HEK293 (cell line): ENCODE results near the gene FAM83F.

Experiments used
- CTCF ChIA-PET: fragments of 350-600 bp; formaldehyde crosslinking; extraction: SDS; loops from one replicate; lab custom pipeline; 2021; ENCODE audit warnings: antibody characterized with exemption; lab: Yijun Ruan, JAX
- POLR2A ChIA-PET: fragments of 300-600 bp; formaldehyde crosslinking; extraction: SDS; loops from one replicate; lab custom pipeline; 2020; ENCODE audit warnings: antibody characterized with exemption, inconsistent platforms; lab: Yijun Ruan, JAX
- H3K27ac ChIP-seq: fragments of 200-500 bp; sonication (Bioruptor generic); 2 replicates; pipeline ENCODE4 v1.5.1; 2014; ENCODE audit warnings: low read depth, low read length, control low read depth, inconsistent platforms; ENCODE audit errors: extremely low read depth
- H3K36me3 ChIP-seq, 2 experiments: fragments of 200-500 bp in 1 of 2; sonication (Bioruptor generic) in 1 of 2; 1 replicate in 1 of 2; 2 replicates in 1 of 2; pipeline ENCODE4 v1.5.1; 2014 to 2017; ENCODE audit warnings: inconsistent platforms in 2 of 2, low read length in 2 of 2; ENCODE audit not compliant: control insufficient read depth in 2 of 2, insufficient read depth in 1 of 2
- H3K4me1 ChIP-seq: fragments of 200-500 bp; sonication (Bioruptor generic); 2 replicates; pipeline ENCODE4 v1.5.1; 2014; ENCODE audit warnings: mild to moderate bottlenecking, low read length, inconsistent platforms; ENCODE audit not compliant: control insufficient read depth, insufficient read depth
- H3K4me3 ChIP-seq: 2 replicates; pipeline ENCODE4 v1.5.1; 2011; ENCODE audit warnings: low read depth, mild to moderate bottlenecking, control low read depth, low read length, moderate library complexity
- H3K9me3 ChIP-seq: fragments of 200-500 bp; sonication (Bioruptor generic); 2 replicates; pipeline ENCODE4 v1.5.1; 2014; ENCODE audit warnings: low read depth, low read length, inconsistent platforms; ENCODE audit not compliant: control insufficient read depth, insufficient read depth
- HOXD13 ChIP-seq: sonication (generic); formaldehyde crosslinking; IDR thresholded peaks from 2 replicates; pipeline ENCODE4 v1.8.0; 2022; ENCODE audit warnings: missing genetic modification reagents, borderline replicate concordance
- IKZF3 ChIP-seq: fragments of 450-650 bp; IDR thresholded peaks from 2 replicates; pipeline ENCODE4 v1.5.0; 2018; ENCODE audit warnings: missing biosample characterization, mild to moderate bottlenecking, missing genetic modification characterization, moderate library complexity
- REPIN1 ChIP-seq: fragments of 450-650 bp; formaldehyde crosslinking; IDR thresholded peaks from 2 replicates; pipeline ENCODE4 v1.5.1; 2017; ENCODE audit warnings: missing biosample characterization, missing genetic modification characterization, low read depth
- SCRT1 ChIP-seq: fragments of 450-650 bp; formaldehyde crosslinking; IDR thresholded peaks from 2 replicates; pipeline ENCODE4 v1.5.1; 2016; ENCODE audit warnings: missing biosample characterization, missing genetic modification characterization, borderline replicate concordance
- SETDB1 ChIP-seq: IDR thresholded peaks from one replicate; pipeline ENCODE4 v1.6.1; 2017; ENCODE audit warnings: mild to moderate bottlenecking, low read length, moderate library complexity, mixed read lengths; ENCODE audit not compliant: insufficient read length
- SP2 ChIP-seq: fragments of 450-650 bp; formaldehyde crosslinking; IDR thresholded peaks from 2 replicates; pipeline ENCODE4 v1.5.1; 2016; ENCODE audit warnings: missing biosample characterization, missing genetic modification characterization
- ZBTB21 ChIP-seq: fragments of 450-650 bp; formaldehyde crosslinking; IDR thresholded peaks from 2 replicates; pipeline ENCODE4 v1.5.1; 2017; ENCODE audit warnings: missing biosample characterization, missing genetic modification characterization
- ZBTB48 ChIP-seq: fragments of 450-650 bp; formaldehyde crosslinking; IDR thresholded peaks from 2 replicates; pipeline ENCODE4 v1.5.1; 2016; ENCODE audit warnings: missing biosample characterization, missing genetic modification characterization
- ZFP69B ChIP-seq: fragments of 450-650 bp; formaldehyde crosslinking; IDR thresholded peaks from 2 replicates; pipeline ENCODE4 v1.5.1; 2016; ENCODE audit warnings: missing biosample characterization, missing genetic modification characterization
- ZNF112 ChIP-seq: fragments of 450-650 bp; formaldehyde crosslinking; IDR thresholded peaks from 2 replicates; pipeline ENCODE4 v1.5.0; 2017; ENCODE audit warnings: missing biosample characterization, missing genetic modification characterization
- ZNF2 ChIP-seq: fragments of 450-650 bp; formaldehyde crosslinking; IDR thresholded peaks from 2 replicates; pipeline ENCODE4 v1.5.1; 2016; ENCODE audit warnings: missing biosample characterization, missing genetic modification characterization
- ZNF221 ChIP-seq: fragments of 450-650 bp; formaldehyde crosslinking; IDR thresholded peaks from 2 replicates; pipeline ENCODE4 v1.5.1; 2017; ENCODE audit warnings: missing biosample characterization, missing genetic modification characterization, borderline replicate concordance
- ZNF239 ChIP-seq: fragments of 450-650 bp; formaldehyde crosslinking; IDR thresholded peaks from 2 replicates; pipeline ENCODE4 v1.5.1; 2016; ENCODE audit warnings: missing biosample characterization, missing genetic modification characterization
- ZNF248 ChIP-seq: fragments of 450-650 bp; formaldehyde crosslinking; IDR thresholded peaks from 2 replicates; pipeline ENCODE4 v1.5.1; 2017; ENCODE audit warnings: missing biosample characterization, missing genetic modification characterization
- ZNF37A ChIP-seq: fragments of 450-650 bp; IDR thresholded peaks from 2 replicates; pipeline ENCODE4 v1.5.1; 2018; ENCODE audit warnings: missing biosample characterization, missing genetic modification characterization
- ZNF426 ChIP-seq: fragments of 450-650 bp; formaldehyde crosslinking; IDR thresholded peaks from 2 replicates; pipeline ENCODE4 v1.5.1; 2017; ENCODE audit warnings: missing biosample characterization, missing genetic modification characterization, mild to moderate bottlenecking, inconsistent platforms, moderate library complexity
- ZNF624 ChIP-seq: fragments of 450-650 bp; formaldehyde crosslinking; IDR thresholded peaks from 2 replicates; pipeline ENCODE4 v1.5.1; 2017; ENCODE audit warnings: missing biosample characterization, missing genetic modification characterization
- ZNF660 ChIP-seq: fragments of 450-650 bp; IDR thresholded peaks from 2 replicates; pipeline ENCODE4 v1.5.1; 2018; ENCODE audit warnings: missing biosample characterization, mild to moderate bottlenecking, missing genetic modification characterization
- ZNF830 ChIP-seq: fragments of 450-650 bp; IDR thresholded peaks from 2 replicates; pipeline ENCODE4 v1.5.0; 2018; ENCODE audit warnings: missing biosample characterization, missing genetic modification characterization, low read depth, mild to moderate bottlenecking, moderate library complexity
- ZNF837 ChIP-seq: fragments of 450-650 bp; formaldehyde crosslinking; IDR thresholded peaks from 2 replicates; pipeline ENCODE4 v1.5.1; 2016; ENCODE audit warnings: missing biosample characterization, missing genetic modification characterization
- TF ChIP-seq, protein P1 (sequence below): fragments of 450-650 bp; formaldehyde crosslinking; conservative IDR thresholded peaks from 2 replicates; pipeline ENCODE4 v1.5.1; 2016; ENCODE audit warnings: low read depth, missing biosample characterization, missing genetic modification characterization
- TF ChIP-seq, protein P2 (sequence below): fragments of 450-650 bp; formaldehyde crosslinking; IDR thresholded peaks from 2 replicates; pipeline ENCODE4 v1.5.1; 2016; ENCODE audit warnings: missing biosample characterization, missing genetic modification characterization
- TF ChIP-seq, protein P3 (sequence below): fragments of 450-650 bp; formaldehyde crosslinking; IDR thresholded peaks from 2 replicates; pipeline ENCODE4 v1.5.1; 2016; ENCODE audit warnings: missing biosample characterization, missing genetic modification characterization
- TF ChIP-seq, protein P4 (sequence below): fragments of 450-650 bp; formaldehyde crosslinking; IDR thresholded peaks from 2 replicates; pipeline ENCODE4 v1.5.1; 2016; ENCODE audit warnings: missing biosample characterization, missing genetic modification characterization

FAM83F gene

DNA sequence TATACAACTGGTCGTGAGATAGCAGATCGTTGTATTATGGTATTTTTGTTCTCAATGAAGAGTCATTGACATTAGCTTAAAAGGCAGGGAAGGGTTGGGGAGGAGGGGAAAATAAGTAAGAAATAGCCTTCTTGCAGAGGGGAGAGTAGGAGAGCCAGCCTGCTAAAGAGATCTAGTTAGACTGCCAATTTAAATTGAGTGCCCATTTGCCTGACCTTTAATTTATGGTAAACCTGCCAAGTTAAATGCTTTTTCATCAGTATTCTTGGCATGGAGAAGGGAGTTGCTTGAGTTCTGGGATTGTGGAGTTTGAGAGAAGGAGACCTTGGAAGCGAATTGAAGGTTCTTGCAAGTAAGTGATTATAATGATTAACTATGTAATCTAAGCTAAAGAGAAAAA, 89.0 kb downstream of the FAM83F start (continued):
- TF ChIP-seq, protein P1, sequence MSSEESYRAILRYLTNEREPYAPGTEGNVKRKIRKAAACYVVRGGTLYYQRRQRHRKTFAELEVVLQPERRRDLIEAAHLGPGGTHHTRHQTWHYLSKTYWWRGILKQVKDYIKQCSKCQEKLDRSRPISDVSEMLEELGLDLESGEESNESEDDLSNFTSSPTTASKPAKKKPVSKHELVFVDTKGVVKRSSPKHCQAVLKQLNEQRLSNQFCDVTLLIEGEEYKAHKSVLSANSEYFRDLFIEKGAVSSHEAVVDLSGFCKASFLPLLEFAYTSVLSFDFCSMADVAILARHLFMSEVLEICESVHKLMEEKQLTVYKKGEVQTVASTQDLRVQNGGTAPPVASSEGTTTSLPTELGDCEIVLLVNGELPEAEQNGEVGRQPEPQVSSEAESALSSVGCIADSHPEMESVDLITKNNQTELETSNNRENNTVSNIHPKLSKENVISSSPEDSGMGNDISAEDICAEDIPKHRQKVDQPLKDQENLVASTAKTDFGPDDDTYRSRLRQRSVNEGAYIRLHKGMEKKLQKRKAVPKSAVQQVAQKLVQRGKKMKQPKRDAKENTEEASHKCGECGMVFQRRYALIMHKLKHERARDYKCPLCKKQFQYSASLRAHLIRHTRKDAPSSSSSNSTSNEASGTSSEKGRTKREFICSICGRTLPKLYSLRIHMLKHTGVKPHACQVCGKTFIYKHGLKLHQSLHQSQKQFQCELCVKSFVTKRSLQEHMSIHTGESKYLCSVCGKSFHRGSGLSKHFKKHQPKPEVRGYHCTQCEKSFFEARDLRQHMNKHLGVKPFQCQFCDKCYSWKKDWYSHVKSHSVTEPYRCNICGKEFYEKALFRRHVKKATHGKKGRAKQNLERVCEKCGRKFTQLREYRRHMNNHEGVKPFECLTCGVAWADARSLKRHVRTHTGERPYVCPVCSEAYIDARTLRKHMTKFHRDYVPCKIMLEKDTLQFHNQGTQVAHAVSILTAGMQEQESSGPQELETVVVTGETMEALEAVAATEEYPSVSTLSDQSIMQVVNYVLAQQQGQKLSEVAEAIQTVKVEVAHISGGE (tag by site-specific recombination): no peak
- TF ChIP-seq HOXD13 (no peak), ZNF830 (tag by site-specific recombination) (no peak), ZFP69B (no peak)
- TF ChIP-seq, all 188 proteins: peak for 0

DNA sequence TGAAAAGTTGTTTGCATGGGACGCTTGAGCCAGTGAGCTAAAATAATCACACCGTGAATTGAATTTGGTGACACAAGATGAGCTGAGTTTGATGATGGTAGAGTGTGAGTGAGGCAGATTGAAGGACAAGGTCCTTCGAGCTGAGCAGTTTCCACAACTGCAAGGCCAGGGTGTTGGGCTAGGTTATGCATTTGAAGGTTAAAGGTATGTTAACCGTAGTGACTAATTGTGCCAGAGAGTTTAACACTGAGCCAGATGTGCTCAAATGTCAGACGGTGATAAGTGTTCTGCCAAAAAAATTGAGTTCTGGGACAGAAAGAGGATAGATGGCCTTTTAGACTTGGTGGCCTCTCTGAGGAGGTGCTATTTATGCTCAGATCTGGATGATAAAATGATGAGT, 89.5 kb downstream of the FAM83F start:
- ChIA-PET POLR2A (no interaction called here), CTCF (no interaction called here)
- H3K9me3 ChIP-seq: no peaks in the 10 kb centered on the region
- no peaks in the 10 kb centered on the region for H3K36me3 ChIP-seq
- no peak overlapping the region for H3K4me3 ChIP-seq
- H3K27ac ChIP-seq: no peak overlapping the region
- peaks cover 4% of the 10 kb centered on the region; the same call in 1 of the 2 replicates for H3K4me1 ChIP-seq
- TF ChIP-seq ZNF2 (tag by site-specific recombination): no peak
- no peak for TF ChIP-seq ZNF248 (tag by site-specific recombination)
- TF ChIP-seq, protein P2, sequence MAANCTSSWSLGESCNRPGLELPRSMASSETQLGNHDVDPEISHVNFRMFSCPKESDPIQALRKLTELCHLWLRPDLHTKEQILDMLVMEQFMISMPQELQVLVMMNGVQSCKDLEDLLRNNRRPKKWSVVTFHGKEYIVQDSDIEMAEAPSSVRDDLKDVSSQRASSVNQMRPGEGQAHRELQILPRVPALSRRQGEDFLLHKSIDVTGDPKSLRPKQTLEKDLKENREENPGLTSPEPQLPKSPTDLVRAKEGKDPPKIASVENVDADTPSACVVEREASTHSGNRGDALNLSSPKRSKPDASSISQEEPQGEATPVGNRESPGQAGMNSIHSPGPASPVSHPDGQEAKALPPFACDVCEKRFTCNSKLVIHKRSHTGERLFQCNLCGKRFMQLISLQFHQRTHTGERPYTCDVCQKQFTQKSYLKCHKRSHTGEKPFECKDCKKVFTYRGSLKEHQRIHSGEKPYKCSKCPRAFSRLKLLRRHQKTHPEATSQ: no peak
- no peak for TF ChIP-seq ZNF112 (tag by site-specific recombination)
- TF ChIP-seq IKZF3 (tag by site-specific recombination): no peak
- TF ChIP-seq ZNF37A (tag by site-specific recombination): no peak
- TF ChIP-seq ZBTB48 (tag by site-specific recombination): no peak
- no peak for TF ChIP-seq ZNF837 (tag by site-specific recombination)
- TF ChIP-seq, protein P3, sequence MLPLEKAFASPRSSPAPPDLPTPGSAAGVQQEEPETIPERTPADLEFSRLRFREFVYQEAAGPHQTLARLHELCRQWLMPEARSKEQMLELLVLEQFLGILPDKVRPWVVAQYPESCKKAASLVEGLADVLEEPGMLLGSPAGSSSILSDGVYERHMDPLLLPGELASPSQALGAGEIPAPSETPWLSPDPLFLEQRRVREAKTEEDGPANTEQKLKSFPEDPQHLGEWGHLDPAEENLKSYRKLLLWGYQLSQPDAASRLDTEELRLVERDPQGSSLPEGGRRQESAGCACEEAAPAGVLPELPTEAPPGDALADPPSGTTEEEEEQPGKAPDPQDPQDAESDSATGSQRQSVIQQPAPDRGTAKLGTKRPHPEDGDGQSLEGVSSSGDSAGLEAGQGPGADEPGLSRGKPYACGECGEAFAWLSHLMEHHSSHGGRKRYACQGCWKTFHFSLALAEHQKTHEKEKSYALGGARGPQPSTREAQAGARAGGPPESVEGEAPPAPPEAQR: no peak
- no peak for TF ChIP-seq ZNF660
- TF ChIP-seq SCRT1 (tag by site-specific recombination): no peak
- TF ChIP-seq, protein P4, sequence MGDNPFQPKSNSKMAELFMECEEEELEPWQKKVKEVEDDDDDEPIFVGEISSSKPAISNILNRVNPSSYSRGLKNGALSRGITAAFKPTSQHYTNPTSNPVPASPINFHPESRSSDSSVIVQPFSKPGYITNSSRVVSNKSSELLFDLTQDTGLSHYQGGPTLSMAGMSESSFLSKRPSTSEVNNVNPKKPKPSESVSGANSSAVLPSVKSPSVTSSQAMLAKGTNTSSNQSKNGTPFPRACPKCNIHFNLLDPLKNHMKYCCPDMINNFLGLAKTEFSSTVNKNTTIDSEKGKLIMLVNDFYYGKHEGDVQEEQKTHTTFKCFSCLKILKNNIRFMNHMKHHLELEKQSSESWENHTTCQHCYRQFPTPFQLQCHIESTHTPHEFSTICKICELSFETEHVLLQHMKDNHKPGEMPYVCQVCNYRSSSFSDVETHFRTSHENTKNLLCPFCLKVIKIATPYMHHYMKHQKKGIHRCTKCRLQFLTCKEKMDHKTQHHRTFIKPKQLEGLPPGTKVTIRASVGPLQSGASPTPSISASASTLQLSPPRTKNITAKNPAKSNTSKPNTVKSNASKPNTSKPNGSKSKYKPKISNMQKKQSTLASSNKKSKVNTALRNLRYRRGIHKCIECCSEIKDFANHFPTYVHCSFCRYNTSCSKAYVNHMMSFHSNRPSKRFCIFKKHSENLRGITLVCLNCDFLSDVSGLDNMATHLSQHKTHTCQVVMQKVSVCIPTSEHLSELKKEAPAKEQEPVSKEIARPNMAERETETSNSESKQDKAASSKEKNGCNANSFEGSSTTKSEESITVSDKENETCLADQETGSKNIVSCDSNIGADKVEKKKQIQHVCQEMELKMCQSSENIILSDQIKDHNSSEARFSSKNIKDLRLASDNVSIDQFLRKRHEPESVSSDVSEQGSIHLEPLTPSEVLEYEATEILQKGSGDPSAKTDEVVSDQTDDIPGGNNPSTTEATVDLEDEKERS (tag by site-specific recombination): no peak
- TF ChIP-seq ZNF624 (tag by site-specific recombination): no peak
- no peak for TF ChIP-seq ZNF426 (tag by site-specific recombination)
- no peak for TF ChIP-seq REPIN1 (tag by site-specific recombination)
- TF ChIP-seq ZBTB21 (tag by site-specific recombination): no peak
- TF ChIP-seq SP2 (tag by site-specific recombination): no peak
- TF ChIP-seq ZNF221 (tag by site-specific recombination): no peak
- no peak for TF ChIP-seq ZNF239 (tag by site-specific recombination)
- TF ChIP-seq SETDB1: no peak
